ENCODE results near the gene CEP128. TPM values are rescaled to one million over a fixed set of nuclear protein-coding genes. Genes with fewer than 3 reads are reported as not detected.

CEP128 gene
- total RNA-seq, 1 experiment from 2014 or later: 27.3 TPM

- Histone ChIP-seq H3K36me3 (ENCODE audit: insufficient read depth, low read length, poor library complexity, severe bottlenecking) (no peaks in the 10 kb centered on the region), H3K27ac (ENCODE audit: low read depth, low read length, poor library complexity, severe bottlenecking) (no peak overlapping the region), H3K9me3 (ENCODE audit: low read depth, low read length, poor library complexity, severe bottlenecking) (no peaks in the 10 kb centered on the region), H3K4me3 (ENCODE audit: low read depth, low read length, poor library complexity, severe bottlenecking) (no peak overlapping the region), H3K4me1 (ENCODE audit: insufficient read depth, low read length, poor library complexity, severe bottlenecking) (no peaks in the 10 kb centered on the region), H3K27me3 (replicated peaks; ENCODE audit: insufficient read depth, low read depth, low read length, poor library complexity) (peaks cover 49% of the 10 kb centered on the region)
- POLR2A ChIA-PET (ENCODE audit: low non-redundant PET): no interaction called here
- intact Hi-C loops (cut with micrococcal nuclease; ENCODE audit: unreplicated experiment): loop anchor here (10.0 kb wide), 1 partner anchor 513 kb away; no protein-coding TSS in a partner anchor
- DNase-seq (ENCODE audit: low spot score): no peak
- BruUV-seq (replicated peaks): no TSS peak
- CTCF ChIA-PET: no interaction called here
- TF ChIP-seq CTCF (conservative IDR thresholded peaks at IDR 0.05; ENCODE audit: low read depth, low read length) (no peak), EZH2 (IDR thresholded peaks at IDR 0.05; ENCODE audit: borderline replicate concordance, low read depth, low read length, poor library complexity, severe bottlenecking) (no peak)
Measured at GRCh38 chr14:80951491-80951890, 10.0 kb upstream of the CEP128 start.

- ChIA-PET POLR2A (ENCODE audit: low non-redundant PET) (no interaction called here), CTCF (no interaction called here)
- intact Hi-C loops (cut with micrococcal nuclease; ENCODE audit: unreplicated experiment): no loop called here
- Histone ChIP-seq H3K4me3 (ENCODE audit: low read depth, low read length, poor library complexity, severe bottlenecking) (no peak overlapping the region), H3K27me3 (replicated peaks; ENCODE audit: insufficient read depth, low read depth, low read length, poor library complexity) (peaks cover 37% of the 10 kb centered on the region), H3K27ac (ENCODE audit: low read depth, low read length, poor library complexity, severe bottlenecking) (no peak overlapping the region), H3K9me3 (ENCODE audit: low read depth, low read length, poor library complexity, severe bottlenecking) (no peaks in the 10 kb centered on the region), H3K4me1 (ENCODE audit: insufficient read depth, low read length, poor library complexity, severe bottlenecking) (no peaks in the 10 kb centered on the region), H3K36me3 (ENCODE audit: insufficient read depth, low read length, poor library complexity, severe bottlenecking) (no peaks in the 10 kb centered on the region)
- TF ChIP-seq EZH2 (IDR thresholded peaks at IDR 0.05; ENCODE audit: borderline replicate concordance, low read depth, low read length, poor library complexity, severe bottlenecking): no peak
- no peak for TF ChIP-seq CTCF (conservative IDR thresholded peaks at IDR 0.05; ENCODE audit: low read depth, low read length)
- no TSS peak for BruUV-seq (replicated peaks)
- DNase-seq (ENCODE audit: low spot score): no peak
Measured at GRCh38 chr14:80948291-80948690, 6.8 kb upstream of the CEP128 start.

DNA sequence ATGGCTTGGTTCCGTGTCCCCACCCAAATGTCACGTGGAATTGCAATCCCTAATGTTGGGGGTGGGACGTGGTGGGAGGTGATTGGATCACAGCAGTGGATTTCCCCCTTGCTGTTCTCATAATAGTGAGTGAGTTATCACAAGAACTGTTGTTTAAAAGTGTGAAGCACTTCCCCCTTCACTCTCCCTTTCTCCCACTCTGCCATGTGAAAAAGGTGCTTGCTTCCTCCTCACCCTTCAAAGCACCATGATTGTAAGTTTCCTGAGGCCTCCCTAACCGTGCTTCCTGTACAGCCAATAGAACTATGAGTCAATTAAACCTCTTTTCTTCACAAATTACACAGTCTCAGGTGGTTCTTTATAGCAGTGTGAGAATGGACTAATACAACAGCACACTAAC lies 5.3 kb upstream of the CEP128 start:
- TF ChIP-seq CTCF (conservative IDR thresholded peaks at IDR 0.05; ENCODE audit: low read depth, low read length) (no peak), EZH2 (IDR thresholded peaks at IDR 0.05; ENCODE audit: borderline replicate concordance, low read depth, low read length, poor library complexity, severe bottlenecking) (no peak)
- ChIA-PET POLR2A (ENCODE audit: low non-redundant PET) (no interaction called here), CTCF (no interaction called here)
- Histone ChIP-seq H3K27ac (ENCODE audit: low read depth, low read length, poor library complexity, severe bottlenecking) (no peak overlapping the region), H3K4me1 (ENCODE audit: insufficient read depth, low read length, poor library complexity, severe bottlenecking) (no peaks in the 10 kb centered on the region), H3K9me3 (ENCODE audit: low read depth, low read length, poor library complexity, severe bottlenecking) (no peaks in the 10 kb centered on the region), H3K27me3 (replicated peaks; ENCODE audit: insufficient read depth, low read depth, low read length, poor library complexity) (peaks cover 25% of the 10 kb centered on the region), H3K36me3 (ENCODE audit: insufficient read depth, low read length, poor library complexity, severe bottlenecking) (no peaks in the 10 kb centered on the region), H3K4me3 (ENCODE audit: low read depth, low read length, poor library complexity, severe bottlenecking) (no peak overlapping the region)
- DNase-seq (ENCODE audit: low spot score): no peak
- BruUV-seq (replicated peaks): no TSS peak
- intact Hi-C loops (cut with micrococcal nuclease; ENCODE audit: unreplicated experiment): no loop called here

All from A673 (cell line).